Left lung (tissue), 10 donors: ENCODE measurements around the gene ZNF512B. TPM values are rescaled to one million over a fixed set of nuclear protein-coding genes. Genes with fewer than 3 reads are reported as not detected.

ENCODE experiments used
- ATAC-seq: fragments of 200-7000 bp; cut with Tn5 transposase; one replicate; pipeline ENCODE4 v1.9.1; 2020; ENCODE audit warnings: moderate library complexity
- DNase-seq, 4 donors: peaks; one replicate each; pipeline ENCODE4 v3.0.0-alpha.2; 2013 to 2020
- H3K27ac ChIP-seq, 2 donors: fragments of 200-600 bp; sonication (generic) in 1 of 2; one replicate each; pipeline versions ENCODE4 v1.5.0 to v1.8.0; 2020 to 2021
- H3K27me3 ChIP-seq, 2 donors: fragments of 200-600 bp; sonication (generic) in 1 of 2; one replicate each; pipeline versions ENCODE4 v1.5.0 to v1.8.0; 2020 to 2021
- H3K36me3 ChIP-seq, 2 donors: fragments of 200-600 bp; sonication (generic) in 1 of 2; one replicate each; pipeline versions ENCODE4 v1.5.0 to v1.8.0; 2020 to 2021
- H3K4me1 ChIP-seq, 2 donors: fragments of 200-600 bp; one replicate each; pipeline ENCODE4 v1.8.0; 2021
- H3K4me3 ChIP-seq, 2 donors: fragments of 200-600 bp; sonication (generic) in 1 of 2; one replicate each; pipeline versions ENCODE4 v1.5.0 to v1.8.0; 2020 to 2021; ENCODE audit warnings: mild to moderate bottlenecking in 1 of 2
- H3K9me3 ChIP-seq, 2 donors: fragments of 200-600 bp; sonication (generic) in 1 of 2; one replicate each; pipeline versions ENCODE4 v1.5.0 to v1.8.0; 2020 to 2021
- CTCF ChIP-seq, 2 donors: fragments of 200-600 bp; sonication (generic) in 1 of 2; IDR thresholded peaks; one replicate each; pipeline versions ENCODE4 v1.5.0 to v1.8.0; 2021; ENCODE audit warnings: antibody characterized with exemption in 2 of 2
- intact Hi-C, 2 donors: fragments of 100-400 bp; cut with DNase I; formaldehyde crosslinking; loops; one replicate each; pipeline versions ENCODE4 v1.11.2 to v1.14.2; 2022
- polyA plus RNA-seq, 6 donors: library from polyadenylated mRNA; unstranded; fragments of 120-200 nt; gene quantifications; one replicate each; pipeline ENCODE4 v1.2.1, GENCODE V29; 2013; ENCODE audit not compliant: insufficient read length in 6 of 6
- total RNA-seq, 2 donors: library from RNA; stranded (reverse); fragmentation: NEBNext Ultra II Directional; extraction: Animal tissue kit (Norgen Biotek cat#: 25700); gene quantifications; one replicate each; pipeline ENCODE4 v1.2.1, GENCODE V29; 2021
- donor health status: DM: no; HTN: yes; CAD: no.
- donor health status: DM: no; HTN: no; CAD: no.

The ZNF512B gene
- total and polyA plus RNA-seq, 8 donors, result 16.4 to 38.3 (median 26.6) TPM

- ATAC-seq (no peak), DNase-seq (peak in 1 of 4 donors; percentile 77)
- Histone ChIP-seq H3K27me3 (no peaks in the 10 kb centered on the region), H3K27ac (no peak overlapping the region), H3K4me3 (no peak overlapping the region), H3K9me3 (no peaks in the 10 kb centered on the region), H3K36me3 (peaks cover 0 to 63% of the 10 kb centered on the region in 2 donors), H3K4me1 (peaks cover 8 to 13% of the 10 kb centered on the region in 2 donors)
- intact Hi-C loops, result no loop called here
- TF ChIP-seq CTCF (IDR thresholded peaks at IDR 0.05), result no peak
Observed at GRCh38 chr20:63964412-63964811, 5.3 kb downstream of the ZNF512B start.

GRCh38 chr20:63963784-63964301 is 5.9 kb downstream of the ZNF512B start:
- Histone ChIP-seq H3K27me3 (no peaks in the 10 kb centered on the region), H3K36me3 (peaks cover 0 to 69% of the 10 kb centered on the region in 2 donors)

GRCh38 chr20:63963348-63963741 is 6.4 kb downstream of the ZNF512B start:
- intact Hi-C loops, result no loop called here
- TF ChIP-seq CTCF (IDR thresholded peaks at IDR 0.05), result no peak
- no peak overlapping the region for H3K4me3 ChIP-seq
- DNase-seq (peak in 1 of 4 donors; percentile 76), ATAC-seq (no peak)
- no peak overlapping the region for H3K27ac ChIP-seq
- H3K27me3 ChIP-seq, result no peaks in the 10 kb centered on the region
- peaks cover 0 to 2% of the 10 kb centered on the region in 2 donors for H3K4me1 ChIP-seq
- peaks cover 0 to 72% of the 10 kb centered on the region in 2 donors for H3K36me3 ChIP-seq
- no peaks in the 10 kb centered on the region for H3K9me3 ChIP-seq

More at GRCh38 chr20:63963784-63964301, 5.9 kb downstream of the ZNF512B start:
- H3K27ac ChIP-seq, result no peak overlapping the region
- TF ChIP-seq CTCF (IDR thresholded peaks at IDR 0.05), result no peak
- intact Hi-C loops, result no loop called here
- H3K4me3 ChIP-seq, result no peak overlapping the region
- DNase-seq (peak in 1 of 4 donors; percentile 37), ATAC-seq (no peak)
- H3K4me1 ChIP-seq, result peaks cover 4 to 7% of the 10 kb centered on the region in 2 donors
- no peaks in the 10 kb centered on the region for H3K9me3 ChIP-seq

GRCh38 chr20:63962426-63963347 is 7.0 kb downstream of the ZNF512B start:
- ATAC-seq (no peak), DNase-seq (peak in 1 of 4 donors; percentile 82)
- intact Hi-C loops, result no loop called here
- TF ChIP-seq CTCF (IDR thresholded peaks at IDR 0.05), result no peak
- Histone ChIP-seq H3K4me1 (peaks cover 2 to 6% of the 10 kb centered on the region in 2 donors), H3K27ac (no peak overlapping the region), H3K27me3 (no peaks in the 10 kb centered on the region), H3K36me3 (peaks cover 0 to 70% of the 10 kb centered on the region in 2 donors), H3K4me3 (no peak overlapping the region), H3K9me3 (no peaks in the 10 kb centered on the region)
